HEK293 (cell line): ENCODE results near the gene AKAP6.

Source experiments
- CTCF ChIA-PET: fragments of 350-600 bp; formaldehyde crosslinking; extraction: SDS; loops from one replicate; lab custom pipeline; 2021; ENCODE audit warnings: antibody characterized with exemption; lab: Yijun Ruan, JAX
- POLR2A ChIA-PET: fragments of 300-600 bp; formaldehyde crosslinking; extraction: SDS; loops from one replicate; lab custom pipeline; 2020; ENCODE audit warnings: antibody characterized with exemption, inconsistent platforms; lab: Yijun Ruan, JAX
- H3K27ac ChIP-seq: fragments of 200-500 bp; sonication (Bioruptor generic); 2 replicates; pipeline ENCODE4 v1.5.1; 2014; ENCODE audit warnings: low read depth, low read length, control low read depth, inconsistent platforms; ENCODE audit errors: extremely low read depth
- H3K36me3 ChIP-seq, 2 experiments: fragments of 200-500 bp in 1 of 2; sonication (Bioruptor generic) in 1 of 2; 1 replicate in 1 of 2; 2 replicates in 1 of 2; pipeline ENCODE4 v1.5.1; 2014 to 2017; ENCODE audit warnings: inconsistent platforms in 2 of 2, low read length in 2 of 2; ENCODE audit not compliant: control insufficient read depth in 2 of 2, insufficient read depth in 1 of 2
- H3K4me1 ChIP-seq: fragments of 200-500 bp; sonication (Bioruptor generic); 2 replicates; pipeline ENCODE4 v1.5.1; 2014; ENCODE audit warnings: mild to moderate bottlenecking, low read length, inconsistent platforms; ENCODE audit not compliant: control insufficient read depth, insufficient read depth
- H3K4me3 ChIP-seq: 2 replicates; pipeline ENCODE4 v1.5.1; 2011; ENCODE audit warnings: low read depth, mild to moderate bottlenecking, control low read depth, low read length, moderate library complexity
- H3K9me3 ChIP-seq: fragments of 200-500 bp; sonication (Bioruptor generic); 2 replicates; pipeline ENCODE4 v1.5.1; 2014; ENCODE audit warnings: low read depth, low read length, inconsistent platforms; ENCODE audit not compliant: control insufficient read depth, insufficient read depth
- GFI1B ChIP-seq: fragments of 450-650 bp; formaldehyde crosslinking; IDR thresholded peaks from 2 replicates; pipeline ENCODE4 v1.5.1; 2016; ENCODE audit warnings: missing biosample characterization, missing genetic modification characterization
- HOXC10 ChIP-seq: sonication (generic); formaldehyde crosslinking; IDR thresholded peaks from 2 replicates; pipeline ENCODE4 v1.8.1; 2023; ENCODE audit warnings: mild to moderate bottlenecking, missing genetic modification reagents
- KLF10 ChIP-seq: fragments of 450-650 bp; IDR thresholded peaks from 2 replicates; pipeline ENCODE4 v1.5.1; 2018; ENCODE audit warnings: missing biosample characterization, mild to moderate bottlenecking, missing genetic modification characterization
- KLF16 ChIP-seq: fragments of 450-650 bp; formaldehyde crosslinking; IDR thresholded peaks from 2 replicates; pipeline ENCODE4 v1.5.1; 2017; ENCODE audit warnings: missing biosample characterization, missing genetic modification characterization
- MEIS1 ChIP-seq: sonication (generic); formaldehyde crosslinking; IDR thresholded peaks from 2 replicates; pipeline ENCODE4 v1.8.1; 2022; ENCODE audit warnings: missing genetic modification reagents, mild to moderate bottlenecking, borderline replicate concordance
- ZNF138 ChIP-seq: fragments of 450-650 bp; formaldehyde crosslinking; IDR thresholded peaks from 2 replicates; pipeline ENCODE4 v1.5.1; 2016; ENCODE audit warnings: missing biosample characterization, missing genetic modification characterization, borderline replicate concordance
- ZNF157 ChIP-seq: fragments of 450-650 bp; formaldehyde crosslinking; IDR thresholded peaks from 2 replicates; pipeline ENCODE4 v1.5.1; 2016; ENCODE audit warnings: missing biosample characterization, missing genetic modification characterization
- ZNF175 ChIP-seq: fragments of 450-650 bp; formaldehyde crosslinking; IDR thresholded peaks from 2 replicates; pipeline ENCODE4 v1.5.1; 2016; ENCODE audit warnings: missing biosample characterization, missing genetic modification characterization
- ZNF335 ChIP-seq: fragments of 450-650 bp; formaldehyde crosslinking; conservative IDR thresholded peaks from 2 replicates; pipeline ENCODE4 v1.5.1; 2016; ENCODE audit warnings: missing biosample characterization, missing genetic modification characterization
- ZNF350 ChIP-seq: fragments of 450-650 bp; formaldehyde crosslinking; IDR thresholded peaks from 2 replicates; pipeline ENCODE4 v1.5.0; 2017; ENCODE audit warnings: missing biosample characterization, mild to moderate bottlenecking, missing genetic modification characterization
- ZNF530 ChIP-seq: fragments of 450-650 bp; formaldehyde crosslinking; IDR thresholded peaks from 2 replicates; pipeline ENCODE4 v1.5.1; 2016; ENCODE audit warnings: low read depth, missing biosample characterization, missing genetic modification characterization
- ZNF624 ChIP-seq: fragments of 450-650 bp; formaldehyde crosslinking; IDR thresholded peaks from 2 replicates; pipeline ENCODE4 v1.5.1; 2017; ENCODE audit warnings: missing biosample characterization, missing genetic modification characterization
- ZNF658 ChIP-seq: fragments of 450-650 bp; formaldehyde crosslinking; IDR thresholded peaks from 2 replicates; pipeline ENCODE4; 2016; ENCODE audit warnings: missing biosample characterization, missing genetic modification characterization
- ZNF792 ChIP-seq: fragments of 450-650 bp; formaldehyde crosslinking; IDR thresholded peaks from 2 replicates; pipeline ENCODE4 v1.5.1; 2016; ENCODE audit warnings: missing biosample characterization, missing genetic modification characterization
- TF ChIP-seq, protein P1 (sequence below): fragments of 450-650 bp; formaldehyde crosslinking; IDR thresholded peaks from 2 replicates; pipeline ENCODE4 v1.5.1; 2016; ENCODE audit warnings: missing biosample characterization, missing genetic modification characterization
- TF ChIP-seq, protein P2 (sequence below): fragments of 450-650 bp; formaldehyde crosslinking; IDR thresholded peaks from 2 replicates; pipeline ENCODE4 v1.5.1; 2016; ENCODE audit warnings: missing biosample characterization, missing genetic modification characterization
- TF ChIP-seq, protein P3 (sequence below): fragments of 450-650 bp; formaldehyde crosslinking; IDR thresholded peaks from 2 replicates; pipeline ENCODE4; 2016; ENCODE audit warnings: missing biosample characterization, missing genetic modification characterization
- TF ChIP-seq, protein P4 (sequence below): fragments of 450-650 bp; formaldehyde crosslinking; IDR thresholded peaks from 2 replicates; pipeline ENCODE4 v1.5.1; 2017; ENCODE audit warnings: missing biosample characterization, missing genetic modification characterization
- TF ChIP-seq, protein P5 (sequence below): fragments of 450-650 bp; formaldehyde crosslinking; IDR thresholded peaks from 2 replicates; pipeline ENCODE4 v1.5.1; 2016; ENCODE audit warnings: missing biosample characterization, missing genetic modification characterization
- TF ChIP-seq, protein P6 (sequence below): fragments of 450-650 bp; IDR thresholded peaks from 2 replicates; pipeline ENCODE4 v1.5.1; 2018; ENCODE audit warnings: missing biosample characterization, mild to moderate bottlenecking, missing genetic modification characterization

AKAP6 gene

DNA sequence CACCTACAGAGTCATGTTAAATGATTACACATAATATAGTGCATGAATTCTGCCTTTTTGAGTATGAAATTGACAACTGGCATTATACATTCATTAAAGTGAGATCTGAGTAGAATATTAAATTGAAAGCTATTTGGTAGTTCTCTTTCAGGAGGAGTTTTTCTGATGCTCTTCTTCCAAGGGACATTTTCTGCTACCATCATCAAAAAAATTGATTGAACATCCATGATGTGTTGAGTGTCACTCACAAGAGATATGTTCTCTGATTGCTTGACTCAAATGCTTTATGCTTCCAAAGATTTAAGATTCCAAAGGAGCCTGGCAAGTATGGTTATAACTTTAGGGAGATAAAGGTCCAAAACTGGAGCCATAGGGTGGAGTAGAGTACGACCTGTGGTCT is 64.9 kb downstream of the AKAP6 start:
- POLR2A ChIA-PET = no interaction called here
- no peak for TF ChIP-seq KLF16
- no peak for TF ChIP-seq HOXC10
- no peak for TF ChIP-seq ZNF175 (tag by site-specific recombination)
- TF ChIP-seq ZNF792 = no peak
- TF ChIP-seq ZNF335 (tag by site-specific recombination) = no peak
- no peak for TF ChIP-seq KLF10
- no peak for TF ChIP-seq ZNF658 (tag by site-specific recombination)
- no peak for TF ChIP-seq ZNF138
- TF ChIP-seq, protein P1, sequence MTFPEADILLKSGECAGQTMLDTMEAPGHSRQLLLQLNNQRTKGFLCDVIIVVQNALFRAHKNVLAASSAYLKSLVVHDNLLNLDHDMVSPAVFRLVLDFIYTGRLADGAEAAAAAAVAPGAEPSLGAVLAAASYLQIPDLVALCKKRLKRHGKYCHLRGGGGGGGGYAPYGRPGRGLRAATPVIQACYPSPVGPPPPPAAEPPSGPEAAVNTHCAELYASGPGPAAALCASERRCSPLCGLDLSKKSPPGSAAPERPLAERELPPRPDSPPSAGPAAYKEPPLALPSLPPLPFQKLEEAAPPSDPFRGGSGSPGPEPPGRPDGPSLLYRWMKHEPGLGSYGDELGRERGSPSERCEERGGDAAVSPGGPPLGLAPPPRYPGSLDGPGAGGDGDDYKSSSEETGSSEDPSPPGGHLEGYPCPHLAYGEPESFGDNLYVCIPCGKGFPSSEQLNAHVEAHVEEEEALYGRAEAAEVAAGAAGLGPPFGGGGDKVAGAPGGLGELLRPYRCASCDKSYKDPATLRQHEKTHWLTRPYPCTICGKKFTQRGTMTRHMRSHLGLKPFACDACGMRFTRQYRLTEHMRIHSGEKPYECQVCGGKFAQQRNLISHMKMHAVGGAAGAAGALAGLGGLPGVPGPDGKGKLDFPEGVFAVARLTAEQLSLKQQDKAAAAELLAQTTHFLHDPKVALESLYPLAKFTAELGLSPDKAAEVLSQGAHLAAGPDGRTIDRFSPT = no peak
- no peak for TF ChIP-seq ZNF624 (tag by site-specific recombination)
- no peak for TF ChIP-seq ZNF350
- no peak for TF ChIP-seq ZNF157 (tag by site-specific recombination)
- no peak for TF ChIP-seq MEIS1 (CRISPR knock-in tag)
- no peak for TF ChIP-seq GFI1B (tag by site-specific recombination)
- TF ChIP-seq, protein P2, sequence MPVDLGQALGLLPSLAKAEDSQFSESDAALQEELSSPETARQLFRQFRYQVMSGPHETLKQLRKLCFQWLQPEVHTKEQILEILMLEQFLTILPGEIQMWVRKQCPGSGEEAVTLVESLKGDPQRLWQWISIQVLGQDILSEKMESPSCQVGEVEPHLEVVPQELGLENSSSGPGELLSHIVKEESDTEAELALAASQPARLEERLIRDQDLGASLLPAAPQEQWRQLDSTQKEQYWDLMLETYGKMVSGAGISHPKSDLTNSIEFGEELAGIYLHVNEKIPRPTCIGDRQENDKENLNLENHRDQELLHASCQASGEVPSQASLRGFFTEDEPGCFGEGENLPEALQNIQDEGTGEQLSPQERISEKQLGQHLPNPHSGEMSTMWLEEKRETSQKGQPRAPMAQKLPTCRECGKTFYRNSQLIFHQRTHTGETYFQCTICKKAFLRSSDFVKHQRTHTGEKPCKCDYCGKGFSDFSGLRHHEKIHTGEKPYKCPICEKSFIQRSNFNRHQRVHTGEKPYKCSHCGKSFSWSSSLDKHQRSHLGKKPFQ = no peak
- TF ChIP-seq, protein P3, sequence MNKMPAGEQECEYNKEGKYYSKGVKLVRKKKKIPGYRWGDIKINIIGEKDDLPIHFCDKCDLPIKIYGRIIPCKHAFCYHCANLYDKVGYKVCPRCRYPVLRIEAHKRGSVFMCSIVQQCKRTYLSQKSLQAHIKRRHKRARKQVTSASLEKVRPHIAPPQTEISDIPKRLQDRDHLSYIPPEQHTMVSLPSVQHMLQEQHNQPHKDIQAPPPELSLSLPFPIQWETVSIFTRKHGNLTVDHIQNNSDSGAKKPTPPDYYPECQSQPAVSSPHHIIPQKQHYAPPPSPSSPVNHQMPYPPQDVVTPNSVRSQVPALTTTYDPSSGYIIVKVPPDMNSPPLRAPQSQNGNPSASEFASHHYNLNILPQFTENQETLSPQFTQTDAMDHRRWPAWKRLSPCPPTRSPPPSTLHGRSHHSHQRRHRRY (tag by site-specific recombination) = no peak
- TF ChIP-seq, protein P4, sequence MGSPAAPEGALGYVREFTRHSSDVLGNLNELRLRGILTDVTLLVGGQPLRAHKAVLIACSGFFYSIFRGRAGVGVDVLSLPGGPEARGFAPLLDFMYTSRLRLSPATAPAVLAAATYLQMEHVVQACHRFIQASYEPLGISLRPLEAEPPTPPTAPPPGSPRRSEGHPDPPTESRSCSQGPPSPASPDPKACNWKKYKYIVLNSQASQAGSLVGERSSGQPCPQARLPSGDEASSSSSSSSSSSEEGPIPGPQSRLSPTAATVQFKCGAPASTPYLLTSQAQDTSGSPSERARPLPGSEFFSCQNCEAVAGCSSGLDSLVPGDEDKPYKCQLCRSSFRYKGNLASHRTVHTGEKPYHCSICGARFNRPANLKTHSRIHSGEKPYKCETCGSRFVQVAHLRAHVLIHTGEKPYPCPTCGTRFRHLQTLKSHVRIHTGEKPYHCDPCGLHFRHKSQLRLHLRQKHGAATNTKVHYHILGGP (tag by site-specific recombination) = no peak
- TF ChIP-seq, protein P5, sequence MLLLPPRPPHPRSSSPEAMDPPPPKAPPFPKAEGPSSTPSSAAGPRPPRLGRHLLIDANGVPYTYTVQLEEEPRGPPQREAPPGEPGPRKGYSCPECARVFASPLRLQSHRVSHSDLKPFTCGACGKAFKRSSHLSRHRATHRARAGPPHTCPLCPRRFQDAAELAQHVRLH (tag by site-specific recombination) = no peak
- TF ChIP-seq, protein P6, sequence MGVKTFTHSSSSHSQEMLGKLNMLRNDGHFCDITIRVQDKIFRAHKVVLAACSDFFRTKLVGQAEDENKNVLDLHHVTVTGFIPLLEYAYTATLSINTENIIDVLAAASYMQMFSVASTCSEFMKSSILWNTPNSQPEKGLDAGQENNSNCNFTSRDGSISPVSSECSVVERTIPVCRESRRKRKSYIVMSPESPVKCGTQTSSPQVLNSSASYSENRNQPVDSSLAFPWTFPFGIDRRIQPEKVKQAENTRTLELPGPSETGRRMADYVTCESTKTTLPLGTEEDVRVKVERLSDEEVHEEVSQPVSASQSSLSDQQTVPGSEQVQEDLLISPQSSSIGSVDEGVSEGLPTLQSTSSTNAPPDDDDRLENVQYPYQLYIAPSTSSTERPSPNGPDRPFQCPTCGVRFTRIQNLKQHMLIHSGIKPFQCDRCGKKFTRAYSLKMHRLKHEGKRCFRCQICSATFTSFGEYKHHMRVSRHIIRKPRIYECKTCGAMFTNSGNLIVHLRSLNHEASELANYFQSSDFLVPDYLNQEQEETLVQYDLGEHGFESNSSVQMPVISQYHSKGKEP (tag by site-specific recombination) = no peak
- TF ChIP-seq ZNF530 (tag by site-specific recombination) = no peak
- CTCF ChIA-PET = interaction anchor here (0.6 to 1.0 kb wide), 2 partner anchors 11 to 117 kb away, joined by 3 to 4 read pairs; no protein-coding TSS in a partner anchor

More for the DNA sequence above, 64.9 kb downstream of the AKAP6 start:
- H3K36me3 ChIP-seq = no peaks in the 10 kb centered on the region
- H3K4me1 ChIP-seq = peaks cover 7% of the 10 kb centered on the region
- no peak overlapping the region for H3K4me3 ChIP-seq
- H3K27ac ChIP-seq = no peak overlapping the region
- no peaks in the 10 kb centered on the region; the same call in 1 of the 2 replicates for H3K9me3 ChIP-seq
